Sigmoid colon (tissue), 7 donors: ENCODE results near the gene PIGZ. TPM values are rescaled to one million over a fixed set of nuclear protein-coding genes. Genes with fewer than 3 reads are reported as not detected.

Source experiments
- DNase-seq: peaks from one replicate; pipeline ENCODE4 v3.0.0-alpha.2; 2019
- H3K27ac ChIP-seq, 4 donors: fragments of 200-600 bp; sonication (generic); one replicate each; pipeline ENCODE4 v1.5.1; 2016 to 2019; ENCODE audit warnings: mild to moderate bottlenecking in 1 of 4
- H3K27me3 ChIP-seq, 3 donors: fragments of 200-600 bp; sonication (generic); one replicate each; pipeline ENCODE4 v1.5.1; 2019; ENCODE audit warnings: mild to moderate bottlenecking in 1 of 3
- H3K36me3 ChIP-seq, 4 donors: fragments of 200-600 bp; sonication (generic); one replicate each; pipeline ENCODE4 v1.5.1; 2016 to 2019
- H3K4me1 ChIP-seq, 4 donors: fragments of 200-600 bp; sonication (generic); one replicate each; pipeline ENCODE4 v1.5.1; 2017 to 2019
- H3K4me3 ChIP-seq, 4 donors: fragments of 200-600 bp; sonication (generic); one replicate each; pipeline ENCODE4 v1.5.1; 2017 to 2019; ENCODE audit warnings: mild to moderate bottlenecking in 2 of 4, moderate library complexity in 1 of 4
- H3K9me3 ChIP-seq, 4 donors: fragments of 200-600 bp in 3 of 4; sonication (generic) in 3 of 4; one replicate each; pipeline versions ENCODE4 v1.5.1 to v1.6.1; 2013 to 2019
- EP300 ChIP-seq, 4 donors: sonication (generic); formaldehyde crosslinking; IDR thresholded peaks; one replicate each; pipeline ENCODE4 v1.6.1; 2017; ENCODE audit warnings: antibody characterized with exemption in 4 of 4
- POLR2A ChIP-seq, 2 donors: fragments of 450-650 bp; IDR thresholded peaks; one replicate each; pipeline ENCODE4 v1.6.1; 2016; ENCODE audit warnings: antibody characterized with exemption in 2 of 2, mild to moderate bottlenecking in 2 of 2, moderate library complexity in 2 of 2
- POLR2AphosphoS5 ChIP-seq, 4 donors: sonication (generic); formaldehyde crosslinking; IDR thresholded peaks; one replicate each; pipeline ENCODE4 v1.6.1; 2017; ENCODE audit warnings: antibody characterized with exemption in 4 of 4
- WGBS, 2 donors: extraction: QIAGEN DNeasy Blood & Tissue Kit; methylation state at CpG; one replicate each; pipeline ENCODE4 v1.1.7; 2013; 5-methylcytosine and 5-hydroxymethylcytosine counted together
- intact Hi-C: fragments of 100-400 bp; cut with DNase I; formaldehyde crosslinking; loops from one replicate; pipeline ENCODE4 v1.15.1; 2023
- polyA plus RNA-seq, 3 donors: library from polyadenylated mRNA; stranded (reverse); fragments of 200-250 nt; gene quantifications; one replicate each; pipeline ENCODE4 v1.2.3, GENCODE V29; 2013
- total RNA-seq, 4 donors: library from RNA; depleted of rRNA; stranded (reverse); fragments of >200 nt; gene quantifications; one replicate each; pipeline ENCODE4 v1.1.0, GENCODE V29; 2016
- TF ChIP-seq, protein P1 (sequence below), 4 experiments: fragments of 450-650 bp in 3 of 4; fragments of 200-600 bp in 1 of 4; IDR thresholded peaks; one replicate each; pipeline ENCODE4 v1.5.1; 2016 to 2019; ENCODE audit warnings: antibody characterized with exemption in 4 of 4, mild to moderate bottlenecking in 3 of 4, moderate library complexity in 2 of 4
- donor health status: healthy with polysubstance abuse.
- donor health status: Bipolar disorder and iron deficiency.
- donor health status: healthy.

The PIGZ gene
- total and polyA plus RNA-seq, 7 donors = 8.6 to 60.8 (median 23.4) TPM

DNA sequence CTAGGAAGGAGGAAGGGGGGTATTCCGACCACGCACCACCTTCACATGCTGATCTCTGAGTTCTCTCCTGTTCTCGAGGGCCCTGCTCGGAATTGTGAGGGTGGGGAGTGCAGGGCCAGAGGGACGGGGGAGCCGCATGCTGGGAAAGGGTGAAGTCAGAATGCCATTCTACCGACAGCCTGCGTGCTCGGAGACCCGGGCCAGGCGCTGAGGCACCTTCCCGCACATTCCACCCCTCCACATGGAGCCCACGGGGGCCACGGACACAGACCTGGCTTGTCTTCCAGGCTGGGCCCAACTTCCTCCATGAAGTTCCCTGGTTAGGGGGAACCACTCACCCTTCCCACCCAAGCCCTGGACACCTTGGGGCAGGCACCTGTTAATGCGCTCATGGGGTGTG, 28.7 kb upstream of the PIGZ start:
- Histone ChIP-seq H3K4me1 (peaks cover 0 to 8% (median 5%) of the 10 kb centered on the region in 4 donors), H3K9me3 (no peaks in the 10 kb centered on the region), H3K4me3 (no peak overlapping the region), H3K27ac (no peak overlapping the region), H3K36me3 (no peaks in the 10 kb centered on the region), H3K27me3 (no peaks in the 10 kb centered on the region)
- 95 to 97% methylated on average over 15 of the region's 15 CpGs for WGBS, 2 donors
- peak; percentile 44 for DNase-seq
- intact Hi-C loops = no loop called here
- TF ChIP-seq, protein P1, sequence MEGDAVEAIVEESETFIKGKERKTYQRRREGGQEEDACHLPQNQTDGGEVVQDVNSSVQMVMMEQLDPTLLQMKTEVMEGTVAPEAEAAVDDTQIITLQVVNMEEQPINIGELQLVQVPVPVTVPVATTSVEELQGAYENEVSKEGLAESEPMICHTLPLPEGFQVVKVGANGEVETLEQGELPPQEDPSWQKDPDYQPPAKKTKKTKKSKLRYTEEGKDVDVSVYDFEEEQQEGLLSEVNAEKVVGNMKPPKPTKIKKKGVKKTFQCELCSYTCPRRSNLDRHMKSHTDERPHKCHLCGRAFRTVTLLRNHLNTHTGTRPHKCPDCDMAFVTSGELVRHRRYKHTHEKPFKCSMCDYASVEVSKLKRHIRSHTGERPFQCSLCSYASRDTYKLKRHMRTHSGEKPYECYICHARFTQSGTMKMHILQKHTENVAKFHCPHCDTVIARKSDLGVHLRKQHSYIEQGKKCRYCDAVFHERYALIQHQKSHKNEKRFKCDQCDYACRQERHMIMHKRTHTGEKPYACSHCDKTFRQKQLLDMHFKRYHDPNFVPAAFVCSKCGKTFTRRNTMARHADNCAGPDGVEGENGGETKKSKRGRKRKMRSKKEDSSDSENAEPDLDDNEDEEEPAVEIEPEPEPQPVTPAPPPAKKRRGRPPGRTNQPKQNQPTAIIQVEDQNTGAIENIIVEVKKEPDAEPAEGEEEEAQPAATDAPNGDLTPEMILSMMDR (IDR thresholded peaks at IDR 0.05) = no peak
- TF ChIP-seq EP300 (IDR thresholded peaks at IDR 0.05) (no peak), POLR2AphosphoS5 (IDR thresholded peaks at IDR 0.05) (no peak), POLR2A (IDR thresholded peaks at IDR 0.05) (no peak)

DNA sequence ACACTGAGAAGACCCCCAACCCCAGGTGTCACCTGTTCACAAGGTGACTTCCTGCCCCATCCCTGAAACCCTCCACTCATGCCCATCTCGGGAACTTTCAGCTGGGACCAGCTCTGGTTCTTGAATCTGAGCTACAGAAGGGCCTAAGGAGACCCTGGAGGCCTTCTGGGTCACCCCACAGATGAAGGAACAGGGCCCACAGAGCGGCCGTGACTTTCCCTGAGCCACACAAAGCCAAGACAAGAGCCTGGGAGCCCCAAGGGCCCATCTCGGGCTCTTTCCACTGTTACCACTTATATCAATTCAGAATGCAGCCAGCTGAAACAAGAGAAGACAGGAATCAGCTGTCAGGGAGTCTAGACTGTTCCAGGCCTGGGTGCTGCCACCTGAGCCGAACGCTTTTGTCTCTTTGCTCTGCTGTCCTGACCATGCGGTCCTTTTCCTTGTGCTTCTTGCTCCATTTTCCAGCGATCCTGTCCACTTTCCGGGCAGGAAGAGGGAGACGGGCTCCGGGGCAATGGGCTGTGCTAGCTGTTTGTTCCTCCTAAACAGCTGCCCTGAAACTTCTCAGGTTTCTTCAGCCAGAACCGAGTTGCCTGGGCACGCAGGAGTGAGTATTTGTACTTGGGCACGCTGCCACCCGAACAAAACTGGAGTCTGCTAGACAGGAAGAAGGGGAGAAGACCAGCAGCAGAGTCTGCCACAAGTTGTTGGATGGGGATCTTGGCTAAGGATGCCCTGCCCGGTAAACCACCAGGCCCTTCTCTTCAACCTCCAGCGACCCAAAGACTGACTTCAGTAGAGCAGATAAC, 28.0 kb upstream of the PIGZ start:
- intact Hi-C loops = no loop called here
- H3K4me3 ChIP-seq = no peak overlapping the region
- TF ChIP-seq EP300 (IDR thresholded peaks at IDR 0.05) (no peak), POLR2AphosphoS5 (IDR thresholded peaks at IDR 0.05) (no peak), POLR2A (IDR thresholded peaks at IDR 0.05) (no peak)
- TF ChIP-seq, protein P1 (IDR thresholded peaks at IDR 0.05) = no peak
- H3K4me1 ChIP-seq = peaks cover 0 to 1% (median 0%) of the 10 kb centered on the region in 4 donors
- H3K27me3 ChIP-seq = no peaks in the 10 kb centered on the region
- 84% methylated on average over 17 of the region's 17 CpGs for WGBS, 2 donors
- H3K9me3 ChIP-seq = no peaks in the 10 kb centered on the region
- no peak overlapping the region for H3K27ac ChIP-seq
- H3K36me3 ChIP-seq = no peaks in the 10 kb centered on the region
- DNase-seq = peak; percentile 52

DNA sequence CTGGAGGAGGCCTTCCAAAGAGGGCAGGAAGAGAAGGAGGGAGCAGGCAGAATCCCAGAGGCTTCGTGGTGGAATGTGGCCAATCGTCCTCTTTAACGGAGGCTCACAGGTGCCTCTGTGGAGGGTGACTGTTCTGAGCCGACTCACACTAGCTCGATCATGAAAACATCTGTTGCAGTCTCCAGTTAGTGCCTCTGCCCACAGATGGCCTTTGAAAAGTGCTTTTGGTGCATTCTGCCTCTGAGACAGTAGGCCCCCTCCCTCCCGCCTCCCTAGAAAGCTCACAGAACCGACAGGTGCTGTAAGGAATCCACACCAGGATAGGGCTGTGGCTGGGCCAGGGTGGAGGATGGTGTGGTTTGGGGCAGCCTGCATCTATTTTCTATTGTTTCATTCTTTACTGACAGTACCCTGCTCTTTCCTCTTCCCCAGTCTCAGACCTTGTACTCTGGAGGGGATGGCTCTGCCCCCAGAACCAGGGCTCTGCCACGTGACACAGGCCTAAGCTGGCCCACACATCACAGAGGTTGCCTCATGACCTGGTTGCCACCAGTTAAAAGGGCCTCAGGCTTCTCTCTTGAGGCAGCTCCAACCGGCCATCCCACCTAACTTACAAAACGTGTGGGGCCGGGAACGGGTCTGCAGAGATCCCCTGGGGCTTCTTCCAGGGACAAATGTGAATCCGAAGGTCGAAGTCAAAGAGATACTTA, 27.2 kb upstream of the PIGZ start:
- intact Hi-C loops = no loop called here
- no peak overlapping the region for H3K27ac ChIP-seq
- no peak overlapping the region for H3K4me3 ChIP-seq
- H3K36me3 ChIP-seq = no peaks in the 10 kb centered on the region
- H3K27me3 ChIP-seq = no peaks in the 10 kb centered on the region
- 83 to 90% methylated on average over 14 of the region's 14 CpGs for WGBS, 2 donors
- H3K9me3 ChIP-seq = no peaks in the 10 kb centered on the region
- H3K4me1 ChIP-seq = no peaks in the 10 kb centered on the region
- DNase-seq = peak; percentile 46
- TF ChIP-seq POLR2A (IDR thresholded peaks at IDR 0.05) (no peak), POLR2AphosphoS5 (IDR thresholded peaks at IDR 0.05) (no peak), EP300 (IDR thresholded peaks at IDR 0.05) (no peak)
- TF ChIP-seq, protein P1 (IDR thresholded peaks at IDR 0.05) = no peak

DNA sequence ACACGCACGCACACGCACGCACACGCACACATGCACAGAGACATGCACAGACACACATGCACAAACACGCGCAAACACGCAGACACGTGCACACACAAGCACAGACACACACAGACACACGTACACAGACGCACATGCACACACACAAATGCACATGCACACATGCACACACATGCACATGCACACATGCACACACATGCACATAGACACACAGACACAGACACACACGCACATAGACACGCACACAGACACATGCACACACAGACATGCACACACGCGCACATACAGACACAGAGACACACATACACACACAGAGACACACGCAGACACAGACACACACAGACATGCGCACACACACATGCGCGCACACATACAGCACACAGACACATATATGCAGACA, 26.4 kb upstream of the PIGZ start:
- Histone ChIP-seq H3K36me3 (no peaks in the 10 kb centered on the region), H3K4me3 (no peak overlapping the region), H3K27me3 (no peaks in the 10 kb centered on the region), H3K4me1 (no peaks in the 10 kb centered on the region), H3K27ac (no peak overlapping the region), H3K9me3 (no peaks in the 10 kb centered on the region)
- WGBS, 2 donors = 93 to 97% methylated on average over 19 of the region's 19 CpGs
- intact Hi-C loops = no loop called here
- TF ChIP-seq POLR2AphosphoS5 (IDR thresholded peaks at IDR 0.05) (no peak), POLR2A (IDR thresholded peaks at IDR 0.05) (no peak)
- DNase-seq = peak; percentile 22

DNA sequence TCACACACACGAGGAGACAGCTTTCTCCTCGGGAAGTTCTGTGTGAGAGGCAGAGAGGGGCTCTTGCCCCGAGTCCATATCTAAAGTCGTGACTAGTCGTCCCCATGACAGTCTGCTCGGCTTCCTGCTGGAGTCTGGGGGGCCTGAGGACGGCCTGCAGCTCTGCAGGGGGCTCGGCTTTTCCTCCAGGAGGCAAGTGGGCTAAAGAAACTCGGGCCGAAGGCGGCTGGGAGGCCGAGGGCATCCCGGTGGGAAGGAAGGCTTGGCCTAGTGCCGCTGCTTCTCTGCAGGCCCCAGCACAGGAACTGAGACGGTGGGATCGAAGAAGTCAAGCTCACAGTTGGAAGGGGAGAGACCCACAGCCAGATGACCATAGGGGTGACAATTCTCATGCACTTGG, 25.4 kb upstream of the PIGZ start:
- DNase-seq = peak; percentile 38
- H3K9me3 ChIP-seq = no peaks in the 10 kb centered on the region
- H3K4me3 ChIP-seq = no peak overlapping the region
- no peaks in the 10 kb centered on the region for H3K36me3 ChIP-seq
- no peaks in the 10 kb centered on the region for H3K4me1 ChIP-seq
- intact Hi-C loops = no loop called here
- 81 to 90% methylated on average over 16 of the region's 16 CpGs for WGBS, 2 donors
- TF ChIP-seq, protein P1 (IDR thresholded peaks at IDR 0.05) = no peak
- TF ChIP-seq EP300 (IDR thresholded peaks at IDR 0.05) (no peak), POLR2A (IDR thresholded peaks at IDR 0.05) (no peak), POLR2AphosphoS5 (IDR thresholded peaks at IDR 0.05) (no peak)
- H3K27ac ChIP-seq = no peak overlapping the region
- no peaks in the 10 kb centered on the region for H3K27me3 ChIP-seq
